NCI-H1930 (cell line): ENCODE results near the gene CD151.

Experiments used
- DNase-seq, 2 experiments: peaks; one replicate each; lab custom pipeline; 2025; lab: John Stamatoyannopoulos, UW

CD151 gene

DNA sequence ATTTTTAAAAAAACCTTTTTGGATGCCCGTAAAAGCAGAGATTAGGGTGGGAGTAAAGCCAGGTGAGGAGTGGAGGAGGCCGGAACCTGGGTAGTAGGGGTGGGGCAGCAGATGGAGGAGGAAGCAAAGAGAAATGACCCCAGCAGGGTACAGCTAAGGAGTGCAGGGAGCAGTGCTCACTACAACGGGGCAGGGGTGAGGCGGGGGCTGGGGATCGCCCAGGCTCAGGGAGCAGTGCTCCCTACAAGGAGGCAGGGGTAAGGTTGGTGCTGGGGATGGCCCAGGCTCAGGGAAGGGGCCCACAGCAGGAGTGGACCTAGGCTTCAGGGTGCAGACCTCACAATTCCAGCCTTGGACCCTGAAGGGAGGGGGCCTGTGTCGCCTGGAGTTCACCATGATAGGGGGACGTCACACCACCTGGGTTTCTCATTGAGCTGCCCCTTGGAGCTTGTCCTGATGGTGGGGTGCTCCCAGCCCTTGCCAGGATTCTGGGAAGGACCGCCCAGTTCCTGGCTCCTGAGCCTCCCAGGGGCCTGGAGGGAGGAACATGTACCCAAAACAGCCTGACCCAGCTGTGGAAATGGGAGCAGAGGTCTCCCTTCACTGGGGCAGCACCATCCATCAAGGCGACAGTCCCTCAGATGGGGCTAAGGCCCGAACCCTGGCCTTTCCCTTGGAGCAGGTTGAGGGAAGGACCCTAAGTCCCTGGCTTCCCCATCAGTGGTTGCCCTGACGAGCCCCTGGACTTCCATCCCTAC is 16.9 kb upstream of the CD151 start:
- no peak for DNase-seq

DNA sequence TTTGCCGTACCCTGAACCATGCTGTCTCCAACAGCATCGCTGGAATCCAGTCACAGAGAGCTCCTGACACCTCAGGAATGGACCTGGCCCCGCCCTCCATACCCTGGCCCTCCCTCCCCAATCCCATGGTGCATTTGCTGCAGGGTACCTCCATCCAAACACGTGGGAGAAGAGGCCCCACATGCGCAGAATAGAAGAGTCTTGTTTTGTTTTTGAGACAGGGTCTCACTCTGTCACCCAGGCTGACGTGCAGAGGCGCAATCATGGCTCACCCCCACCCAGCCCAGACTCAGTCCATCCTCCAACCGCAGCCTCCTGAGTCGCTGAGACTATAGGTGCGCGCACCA is 16.3 kb upstream of the CD151 start:
- DNase-seq, result no peak

DNA sequence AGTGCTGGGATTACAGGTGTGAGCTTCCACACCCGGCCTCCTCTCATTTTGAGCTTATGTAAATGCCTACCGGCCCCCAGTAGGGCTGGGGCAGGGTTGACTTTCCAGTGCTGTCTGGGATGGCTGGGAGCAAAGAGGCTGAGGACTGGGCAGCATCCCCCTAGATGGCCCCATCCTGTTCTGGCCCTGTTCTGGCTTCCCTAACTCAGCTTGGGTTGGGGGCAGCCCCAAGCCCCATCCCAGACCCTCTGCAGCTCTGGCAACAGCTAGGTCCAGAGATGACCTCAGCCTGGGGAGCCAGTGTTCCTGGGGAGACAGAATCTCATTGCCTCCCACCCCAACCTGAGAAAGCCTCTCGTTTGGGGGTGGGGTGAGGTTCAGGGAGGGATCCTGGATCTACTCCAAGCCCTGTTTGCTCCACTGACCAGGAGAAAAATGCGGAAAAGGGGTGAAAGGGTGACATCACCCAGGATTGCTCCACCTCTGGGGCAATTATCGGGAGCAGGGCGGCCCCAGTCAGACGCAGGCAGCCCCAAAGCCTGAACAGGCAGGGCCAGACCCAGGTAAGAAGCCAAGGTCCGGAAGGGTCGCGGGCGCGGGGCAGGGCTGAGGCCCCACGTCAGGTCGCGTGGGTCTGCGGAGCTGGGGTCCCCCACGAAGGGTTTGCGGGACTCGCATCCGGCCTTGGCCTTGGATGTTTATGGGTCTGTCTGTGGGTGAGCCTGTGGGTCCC is 14.2 kb upstream of the CD151 start, which contains the start of gene PNPLA2:
Gene PNPLA2 (plus strand): TSS at position 519 of the 733 bp plus-strand sequence. CDS start 805 bp downstream, outside the sequence.
- DNase-seq, result no peak

DNA sequence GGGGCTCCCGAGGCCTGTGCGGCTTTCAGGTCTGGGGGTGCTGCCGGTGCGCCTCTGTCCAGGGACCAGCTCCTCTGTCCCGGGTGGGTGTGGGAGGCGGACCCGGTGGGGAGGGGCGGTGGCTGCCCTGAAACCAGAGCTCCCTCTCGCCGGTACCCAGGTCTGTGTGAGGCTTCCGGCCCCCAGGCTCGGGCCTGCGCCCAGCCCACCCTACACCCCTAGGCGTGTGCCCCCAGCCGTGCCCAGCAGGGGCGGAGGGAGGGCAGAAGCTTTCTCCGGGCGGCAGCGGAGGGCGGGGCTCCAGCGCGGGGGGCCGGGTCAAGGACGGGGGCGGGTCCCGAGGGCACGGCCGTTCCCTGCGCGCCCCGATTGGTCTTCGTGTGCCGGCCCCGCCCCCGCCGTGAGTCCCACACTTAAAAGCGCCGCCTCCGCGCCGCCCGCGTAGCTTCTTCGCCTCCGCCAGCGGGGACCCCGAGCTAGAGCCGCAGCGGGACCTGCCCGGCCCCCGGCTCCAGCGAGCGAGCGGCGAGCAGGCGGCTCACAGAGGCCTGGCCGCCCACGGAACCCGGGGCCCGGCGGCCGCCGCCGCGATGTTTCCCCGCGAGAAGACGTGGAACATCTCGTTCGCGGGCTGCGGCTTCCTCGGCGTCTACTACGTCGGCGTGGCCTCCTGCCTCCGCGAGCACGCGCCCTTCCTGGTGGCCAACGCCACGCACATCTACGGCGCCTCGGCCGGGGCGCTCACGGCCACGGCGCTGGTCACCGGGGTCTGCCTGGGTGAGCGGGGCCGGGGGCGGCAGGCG is 13.4 kb upstream of the CD151 start:
- DNase-seq, result peak; percentile 87 to 92

DNA sequence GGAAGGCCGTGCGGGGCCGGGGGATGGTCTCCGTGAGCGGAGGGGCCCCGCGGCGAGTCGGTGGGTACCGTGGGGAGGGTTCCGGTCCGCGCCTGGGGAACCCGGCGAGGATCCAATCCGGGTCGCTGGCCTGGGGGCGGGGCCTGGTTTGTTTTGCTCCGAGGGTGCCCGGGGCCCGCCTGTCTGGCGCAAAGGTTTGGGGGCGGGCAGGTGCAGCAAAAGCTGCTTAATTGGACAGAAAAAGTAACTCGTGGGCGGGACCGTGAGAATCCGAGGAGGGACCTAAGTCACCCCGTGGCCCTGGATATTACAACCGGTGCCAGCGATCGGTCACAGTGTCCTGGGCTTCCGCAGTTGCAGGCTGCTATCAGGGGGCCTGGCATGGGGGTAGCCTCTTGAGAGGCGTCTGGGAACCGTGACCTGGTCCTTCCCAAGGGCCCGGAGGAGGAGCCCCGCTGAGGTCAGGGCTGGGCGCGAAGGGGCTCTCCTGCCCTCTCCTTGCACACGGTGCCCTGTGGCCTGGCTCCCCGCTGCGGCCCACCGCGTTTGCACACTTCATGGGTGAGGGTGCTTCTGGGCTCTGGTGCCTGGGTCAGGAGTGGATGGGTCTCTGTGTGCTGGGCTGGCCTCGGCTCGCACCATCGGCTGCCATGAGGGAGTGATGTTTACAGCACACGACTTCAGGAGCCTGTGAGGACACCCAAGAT is 12.7 kb upstream of the CD151 start:
- no peak for DNase-seq

DNA sequence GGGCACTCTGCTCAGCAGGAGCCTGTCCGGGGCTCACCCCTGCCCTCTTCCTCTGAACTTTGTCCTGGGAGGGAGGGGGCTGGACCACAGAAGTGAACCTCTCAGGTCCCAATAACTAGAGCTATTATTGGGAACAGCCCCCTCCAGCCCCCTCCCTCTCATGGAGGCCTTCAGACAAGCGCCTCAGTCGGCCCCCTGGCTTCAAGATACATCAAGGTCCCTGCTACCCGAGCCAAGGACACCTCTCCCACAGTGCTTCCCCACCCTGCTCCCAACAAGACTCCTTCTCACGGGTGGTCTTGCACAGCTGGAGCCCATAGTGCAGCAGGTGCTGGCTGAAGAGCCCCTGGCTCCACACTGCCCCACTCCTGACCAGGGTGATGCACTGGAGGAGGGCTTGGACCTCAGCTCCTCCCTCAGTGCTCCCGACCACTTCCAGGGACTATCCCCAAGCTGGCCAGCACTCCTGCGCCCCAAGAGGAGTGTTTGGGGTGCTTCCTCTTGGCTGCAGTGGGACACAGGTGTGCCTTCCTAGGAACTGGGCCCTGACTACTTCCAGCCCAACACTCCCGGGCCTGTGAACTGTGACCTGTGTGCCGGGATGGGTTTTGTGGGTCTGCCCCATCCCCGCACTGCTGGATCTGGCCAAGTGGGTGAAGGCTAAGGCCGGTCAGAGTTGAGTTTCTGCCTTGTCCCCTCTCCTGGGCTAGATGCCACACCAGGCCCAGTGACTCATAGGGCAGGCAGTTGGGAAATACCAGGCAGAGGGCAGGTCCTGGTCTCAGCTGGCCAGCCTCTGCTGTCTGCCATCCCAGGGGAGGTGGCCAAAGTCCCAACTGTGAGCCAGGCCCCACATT is 11.9 kb upstream of the CD151 start:
- no peak for DNase-seq

DNA sequence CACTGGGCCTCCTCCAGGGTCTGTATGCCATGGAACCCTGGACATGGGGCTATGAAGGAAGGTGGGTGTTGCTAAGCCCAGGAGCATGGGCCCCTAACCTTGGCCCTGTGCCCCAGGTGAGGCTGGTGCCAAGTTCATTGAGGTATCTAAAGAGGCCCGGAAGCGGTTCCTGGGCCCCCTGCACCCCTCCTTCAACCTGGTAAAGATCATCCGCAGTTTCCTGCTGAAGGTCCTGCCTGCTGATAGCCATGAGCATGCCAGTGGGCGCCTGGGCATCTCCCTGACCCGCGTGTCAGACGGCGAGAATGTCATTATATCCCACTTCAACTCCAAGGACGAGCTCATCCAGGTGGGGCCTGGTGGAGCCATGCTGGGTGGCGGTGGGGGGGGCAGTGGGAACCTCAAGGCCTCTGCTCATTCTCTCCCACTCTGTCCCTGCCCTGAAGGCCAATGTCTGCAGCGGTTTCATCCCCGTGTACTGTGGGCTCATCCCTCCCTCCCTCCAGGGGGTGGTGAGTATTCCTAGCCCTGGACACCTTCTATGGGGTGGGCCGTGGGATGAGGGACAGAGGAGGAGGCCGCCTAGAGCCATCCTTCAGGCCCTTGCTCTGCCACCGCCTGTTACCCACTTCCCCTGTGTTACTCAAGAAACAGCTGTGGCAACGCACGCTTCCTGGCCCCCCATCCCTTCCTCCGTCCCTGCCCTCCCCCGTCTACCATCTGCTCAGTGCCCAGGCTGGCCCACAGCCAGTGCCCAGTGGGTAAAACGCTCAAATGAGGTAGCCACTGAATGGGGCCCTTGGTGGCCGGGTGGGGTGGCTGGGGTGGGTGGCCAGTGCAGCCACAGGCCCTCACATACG is 11.0 kb upstream of the CD151 start:
- DNase-seq, result no peak

DNA sequence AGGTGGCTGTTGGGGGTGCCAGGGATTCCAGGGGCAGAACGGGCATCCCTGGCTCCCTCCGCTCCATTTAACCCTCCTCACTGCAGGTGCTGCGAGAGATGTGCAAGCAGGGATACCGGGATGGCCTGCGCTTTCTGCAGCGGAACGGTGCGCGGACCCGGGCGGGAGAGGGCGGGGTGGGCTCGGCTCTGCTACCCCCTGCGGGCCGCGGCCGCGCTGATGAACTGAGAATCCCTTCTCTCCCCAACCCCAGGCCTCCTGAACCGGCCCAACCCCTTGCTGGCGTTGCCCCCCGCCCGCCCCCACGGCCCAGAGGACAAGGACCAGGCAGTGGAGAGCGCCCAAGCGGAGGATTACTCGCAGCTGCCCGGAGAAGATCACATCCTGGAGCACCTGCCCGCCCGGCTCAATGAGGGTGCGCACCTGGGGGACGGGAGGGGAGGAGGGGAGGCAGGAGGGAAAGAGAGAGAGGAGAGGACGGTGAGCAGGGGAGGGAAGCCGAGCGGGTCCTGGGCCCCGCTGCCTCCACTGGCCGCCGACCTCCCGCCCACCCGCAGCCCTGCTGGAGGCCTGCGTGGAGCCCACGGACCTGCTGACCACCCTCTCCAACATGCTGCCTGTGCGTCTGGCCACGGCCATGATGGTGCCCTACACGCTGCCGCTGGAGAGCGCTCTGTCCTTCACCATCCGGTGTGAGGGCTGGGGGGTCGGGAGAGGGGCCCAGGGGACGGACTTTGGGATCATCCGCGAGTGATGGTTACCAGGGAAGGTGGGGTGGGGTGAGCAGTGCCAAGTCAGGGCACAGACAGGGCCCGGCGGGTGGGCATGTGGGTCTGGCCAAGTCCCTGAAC is 9.1 kb upstream of the CD151 start:
- no peak for DNase-seq

DNA sequence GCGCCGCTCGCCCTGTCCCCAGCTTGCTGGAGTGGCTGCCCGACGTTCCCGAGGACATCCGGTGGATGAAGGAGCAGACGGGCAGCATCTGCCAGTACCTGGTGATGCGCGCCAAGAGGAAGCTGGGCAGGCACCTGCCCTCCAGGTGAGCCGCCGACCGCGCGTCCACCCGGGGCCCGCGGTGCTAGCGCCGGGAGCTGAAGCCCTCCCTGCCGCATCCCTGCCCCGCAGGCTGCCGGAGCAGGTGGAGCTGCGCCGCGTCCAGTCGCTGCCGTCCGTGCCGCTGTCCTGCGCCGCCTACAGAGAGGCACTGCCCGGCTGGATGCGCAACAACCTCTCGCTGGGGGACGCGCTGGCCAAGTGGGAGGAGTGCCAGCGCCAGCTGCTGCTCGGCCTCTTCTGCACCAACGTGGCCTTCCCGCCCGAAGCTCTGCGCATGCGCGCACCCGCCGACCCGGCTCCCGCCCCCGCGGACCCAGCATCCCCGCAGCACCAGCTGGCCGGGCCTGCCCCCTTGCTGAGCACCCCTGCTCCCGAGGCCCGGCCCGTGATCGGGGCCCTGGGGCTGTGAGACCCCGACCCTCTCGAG is 8.4 kb upstream of the CD151 start:
- no peak for DNase-seq

DNA sequence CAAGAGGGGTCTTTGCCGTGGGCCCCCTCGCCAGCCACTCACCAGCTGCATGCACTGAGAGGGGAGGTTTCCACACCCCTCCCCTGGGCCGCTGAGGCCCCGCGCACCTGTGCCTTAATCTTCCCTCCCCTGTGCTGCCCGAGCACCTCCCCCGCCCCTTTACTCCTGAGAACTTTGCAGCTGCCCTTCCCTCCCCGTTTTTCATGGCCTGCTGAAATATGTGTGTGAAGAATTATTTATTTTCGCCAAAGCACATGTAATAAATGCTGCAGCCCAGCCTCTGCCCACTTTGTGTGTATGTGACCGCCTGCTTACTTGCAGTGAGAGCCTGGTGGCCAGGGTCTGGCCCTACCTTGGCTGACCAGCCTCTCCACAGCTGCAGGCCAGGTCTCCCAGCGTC is 7.8 kb upstream of the CD151 start:
- no peak for DNase-seq

DNA sequence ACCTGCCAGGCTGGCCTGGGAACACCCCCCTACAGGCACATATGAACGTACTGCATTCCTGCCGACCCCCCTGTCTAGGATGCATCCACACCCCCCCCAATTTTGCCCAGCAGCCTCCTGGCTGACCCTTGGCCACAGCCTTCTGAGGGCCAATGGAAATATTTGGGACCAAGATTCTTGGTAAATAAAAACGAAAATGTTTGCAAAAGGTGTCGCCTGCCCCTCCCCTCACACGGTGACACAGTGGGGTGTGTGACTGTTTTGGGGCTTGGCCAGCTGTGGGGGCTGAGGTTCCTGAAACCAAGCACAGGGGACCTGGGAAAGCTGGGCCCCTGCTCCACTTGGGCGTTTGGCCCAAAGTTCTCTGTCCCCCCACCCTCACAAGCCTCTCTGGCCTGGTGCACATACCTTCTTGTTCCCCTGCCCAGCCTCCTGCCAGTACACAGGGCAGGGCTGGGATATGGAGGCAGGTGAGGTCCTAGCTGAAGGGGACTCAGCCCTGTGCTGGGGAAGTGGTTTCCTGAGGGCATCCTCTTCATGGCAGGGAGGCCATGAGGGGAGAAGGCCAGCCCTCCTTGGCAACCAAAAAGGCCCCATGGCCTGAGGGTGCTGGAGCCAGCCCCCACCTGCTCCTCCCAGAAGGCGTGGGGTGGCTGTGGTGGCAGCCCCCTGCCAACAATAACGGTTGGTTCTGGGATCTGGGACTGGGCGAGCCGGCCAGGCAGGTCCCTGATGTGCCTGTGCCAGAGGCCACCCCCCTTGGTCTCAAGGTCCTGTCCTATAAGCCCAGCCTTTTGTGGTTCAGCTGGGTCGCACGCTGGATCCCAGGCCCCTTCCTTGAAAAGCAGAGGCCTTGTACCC is 7.2 kb upstream of the CD151 start:
- DNase-seq, result no peak

DNA sequence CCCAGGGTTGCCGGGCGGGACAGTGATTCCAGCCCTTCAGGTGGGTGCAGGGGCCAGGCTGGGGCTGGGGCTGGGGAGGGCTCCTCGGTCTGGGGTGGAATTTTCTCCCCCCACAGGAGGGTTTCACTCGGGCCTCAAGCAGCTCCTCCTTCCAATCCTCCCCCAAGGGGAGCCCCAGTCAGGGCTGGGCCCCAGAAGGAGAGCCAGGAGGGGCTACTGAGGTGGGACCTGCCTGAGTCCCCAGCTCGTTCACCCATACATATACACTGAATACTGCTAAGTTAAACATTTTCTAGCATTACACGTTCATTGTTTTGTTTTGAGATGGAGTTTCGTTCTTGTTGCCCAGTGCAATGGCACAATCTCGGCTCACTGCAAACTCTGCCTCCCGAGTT is 6.5 kb upstream of the CD151 start:
- DNase-seq, result no peak

DNA sequence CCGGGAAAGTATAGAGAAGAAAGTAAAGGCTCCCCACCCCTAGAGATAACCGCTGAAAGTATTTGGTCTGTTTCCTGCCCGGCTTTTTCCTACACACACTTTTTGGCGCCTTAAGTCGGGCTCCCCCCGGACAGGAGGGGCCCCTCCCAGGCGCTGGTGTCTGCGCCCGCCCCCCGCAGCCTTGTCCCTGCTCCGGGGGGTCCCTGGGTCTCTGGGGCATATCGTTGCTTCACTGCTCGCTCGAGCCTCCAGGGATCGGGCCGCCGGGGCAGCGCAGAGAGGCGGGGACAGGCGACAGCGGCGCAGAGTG is 6.0 kb upstream of the CD151 start:
- no peak for DNase-seq

DNA sequence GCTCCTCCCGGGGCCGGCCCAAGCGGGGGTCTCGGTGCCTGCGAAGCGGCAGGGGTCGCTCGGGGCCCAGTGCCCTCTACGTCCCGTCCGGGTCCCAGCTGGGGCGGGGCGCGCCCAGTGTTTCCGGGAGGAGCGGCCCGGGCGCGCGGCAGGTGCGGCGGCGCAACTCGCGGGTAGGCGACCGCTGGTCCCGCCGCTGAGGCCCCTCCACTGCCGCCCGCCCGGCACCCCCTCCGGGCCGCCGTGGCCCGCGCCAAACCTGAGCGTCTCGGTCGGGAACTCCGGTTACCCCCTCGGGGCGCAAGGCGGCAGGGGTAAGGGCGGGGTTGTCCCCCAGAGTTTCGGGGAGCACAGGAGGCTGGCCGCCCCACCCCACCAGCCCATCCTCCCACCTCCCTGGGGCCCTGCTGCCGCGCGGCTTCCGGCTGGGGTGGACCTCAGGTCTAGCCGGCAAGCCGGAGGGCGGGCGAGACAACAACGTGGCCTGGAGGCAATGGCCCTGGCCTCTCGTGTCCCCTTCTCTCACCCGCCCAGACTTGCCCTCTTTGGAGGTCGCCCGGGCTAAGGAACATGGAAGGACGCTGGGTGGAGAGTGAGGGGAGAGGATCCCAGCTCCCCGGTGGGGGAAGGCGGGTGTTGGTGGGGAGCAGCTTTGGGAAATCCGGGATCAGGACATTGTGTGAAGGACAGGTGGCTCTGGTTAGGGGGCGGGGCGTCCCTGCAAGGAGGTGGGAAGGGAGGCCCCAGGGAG is 5.4 kb upstream of the CD151 start:
- DNase-seq, result peak in 1 of 2 experiments; percentile 32

DNA sequence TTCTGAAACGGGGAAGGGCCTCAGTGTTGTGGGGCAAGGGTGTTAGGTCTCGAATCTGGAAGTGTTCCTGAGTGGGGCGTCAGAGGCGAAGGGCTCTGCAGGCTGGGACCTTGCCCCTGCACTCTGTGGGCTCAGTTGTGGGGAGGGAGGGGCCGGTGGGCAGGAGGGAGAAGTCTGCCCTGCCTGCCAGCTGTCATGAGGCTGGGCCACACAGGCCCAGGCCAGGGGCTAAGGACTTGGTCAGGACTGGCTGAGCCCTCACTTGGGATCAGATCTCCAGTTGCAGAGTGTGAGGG is 4.9 kb upstream of the CD151 start, which contains the start of gene CRACR2B:
Gene CRACR2B (plus strand): TSS at position 23 of the 296 bp plus-strand sequence. CDS start 689 bp downstream, outside the sequence.
- no peak for DNase-seq

DNA sequence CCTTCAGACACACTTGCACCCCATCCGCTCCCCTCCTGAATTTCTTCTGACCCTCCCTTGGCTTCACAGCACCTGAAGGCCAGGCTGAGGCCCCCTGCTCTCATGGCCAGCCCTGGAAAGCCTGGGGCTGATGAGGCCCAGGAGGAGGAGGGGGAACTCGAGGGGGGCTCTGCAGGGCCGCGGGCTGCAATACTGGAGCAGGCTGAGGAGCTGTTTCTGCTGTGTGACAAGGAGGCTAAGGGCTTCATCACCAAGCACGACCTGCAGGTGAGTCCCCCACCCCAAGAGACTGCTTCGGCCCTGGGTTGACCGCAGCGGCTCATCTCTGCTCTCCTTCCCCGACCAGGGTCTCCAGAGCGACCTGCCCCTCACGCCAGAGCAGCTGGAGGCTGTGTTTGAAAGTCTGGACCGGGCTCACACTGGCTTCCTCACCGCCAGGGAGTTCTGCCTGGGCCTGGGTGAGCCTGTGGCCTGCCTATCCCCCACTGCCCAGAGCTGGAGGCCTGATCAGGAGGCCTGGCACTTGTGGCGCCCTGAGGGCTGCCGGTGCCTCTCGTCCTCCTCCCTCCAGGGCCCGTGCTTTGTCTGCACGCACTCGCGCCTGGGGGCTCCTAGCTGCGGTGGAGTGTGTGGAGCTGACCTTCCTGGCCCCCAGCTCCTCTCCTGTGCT is 4.1 kb upstream of the CD151 start:
- DNase-seq, result no peak
